Endothelial cell of umbilical vein (primary cell): ENCODE measurements around the gene SLC41A3. TPM values are rescaled to one million over a fixed set of nuclear protein-coding genes. Genes with fewer than 3 reads are reported as not detected.

Source experiments
- BruUV-seq: library from RNA; stranded (reverse); fragments of 400-500 nt; replicated peaks from 2 replicates; lab custom pipeline; 2021; lab: Mats Ljungman, UMichigan
- CTCF ChIA-PET: fragments of 300-600, 350-600 bp; sonication (Branson Sonifier 250); formaldehyde crosslinking; loops from one replicate; lab custom pipeline; 2021; ENCODE audit warnings: antibody characterized with exemption, inconsistent platforms; lab: Charles Lee
- POLR2A ChIA-PET: fragments of 300-600, 350-600 bp; sonication (Branson Sonifier 250); formaldehyde crosslinking; loops from one replicate; lab custom pipeline; 2021; ENCODE audit warnings: antibody characterized with exemption, inconsistent platforms; lab: Charles Lee
- DNase-seq: peaks from one replicate; pipeline ENCODE4 v3.0.0-alpha.2; 2011; ENCODE audit warnings: low read depth, low spot score
- FAIRE-seq: peaks from 2 replicates; lab custom pipeline; 2011; peaks lifted over from hg19 to GRCh38; lab: Jason Lieb, UNC
- H2AFZ ChIP-seq: 2 replicates; pipeline ENCODE4 v1.6.0; 2012; ENCODE audit warnings: low read depth, low read length, control low read depth, inconsistent platforms
- H3K27ac ChIP-seq: 2 replicates; pipeline ENCODE4 v1.5.1; 2011; ENCODE audit warnings: low read depth, mild to moderate bottlenecking, control low read depth, low read length, moderate library complexity; ENCODE audit not compliant: insufficient read depth
- H3K27me3 ChIP-seq, 2 experiments: 2 replicates each; pipeline versions ENCODE4 v1.6.0 to v1.6.1; 2011; ENCODE audit warnings: low read length in 2 of 2, mixed read lengths in 1 of 2; ENCODE audit not compliant: control insufficient read depth in 2 of 2, insufficient read depth in 2 of 2
- H3K36me3 ChIP-seq, 2 experiments: 2 replicates in 1 of 2; 3 replicates in 1 of 2; pipeline ENCODE4 v1.5.1; 2011; ENCODE audit warnings: low read length in 2 of 2, mild to moderate bottlenecking in 1 of 2, moderate library complexity in 1 of 2; ENCODE audit not compliant: control insufficient read depth in 2 of 2, insufficient read depth in 2 of 2; ENCODE audit errors: extremely low read depth in 1 of 2
- H3K4me1 ChIP-seq: 3 replicates; pipeline ENCODE4 v1.5.1; 2011; ENCODE audit warnings: mild to moderate bottlenecking, low read length; ENCODE audit not compliant: control insufficient read depth, insufficient read depth; ENCODE audit errors: extremely low read depth
- H3K4me2 ChIP-seq: 2 replicates; pipeline ENCODE4 v1.6.1; 2011; ENCODE audit warnings: low read length, control low read depth, mixed read lengths; ENCODE audit not compliant: insufficient read depth
- H3K4me3 ChIP-seq, 3 experiments: fragments of 200-600 bp in 1 of 3; sonication (generic), shearing (Covaris generic) in 1 of 3; replicated peaks in 1 of 3; 2 replicates each; pipeline ENCODE4 v1.5.1; 2011 to 2016; ENCODE audit warnings: control low read depth in 3 of 3, low read length in 3 of 3, mild to moderate bottlenecking in 2 of 3, inconsistent platforms in 1 of 3, low read depth in 1 of 3, moderate library complexity in 1 of 3; ENCODE audit not compliant: insufficient read depth in 1 of 3
- H3K79me2 ChIP-seq: 2 replicates; pipeline ENCODE4 v1.6.0; 2012; ENCODE audit warnings: low read length, inconsistent platforms; ENCODE audit not compliant: control insufficient read depth, insufficient read depth
- H3K9ac ChIP-seq: replicated peaks from 2 replicates; pipeline ENCODE3; 2011; ENCODE audit warnings: low read length, control low read depth; ENCODE audit not compliant: insufficient read depth; ENCODE audit errors: extremely low read depth
- H3K9me1 ChIP-seq: replicated peaks from 3 replicates; pipeline ENCODE4 v1.6.0; 2011; ENCODE audit warnings: mild to moderate bottlenecking, low read length; ENCODE audit not compliant: control insufficient read depth, insufficient read depth; ENCODE audit errors: extremely low read depth
- H3K9me3 ChIP-seq: replicated peaks from 2 replicates; pipeline ENCODE4 v1.5.1; 2012; ENCODE audit warnings: low read length, inconsistent platforms; ENCODE audit not compliant: control insufficient read depth, insufficient read depth
- H4K20me1 ChIP-seq: replicated peaks from 2 replicates; pipeline ENCODE3; 2011; ENCODE audit warnings: mild to moderate bottlenecking, low read length; ENCODE audit not compliant: control insufficient read depth, insufficient read depth; ENCODE audit errors: extremely low read depth
- EZH2 ChIP-seq: IDR thresholded peaks from 2 replicates; pipeline ENCODE4 v1.6.1; 2012; ENCODE audit warnings: borderline replicate concordance, low read depth, mild to moderate bottlenecking, moderate library complexity, low read length, inconsistent platforms; ENCODE audit not compliant: severe bottlenecking
- FOS ChIP-seq: IDR thresholded peaks from 2 replicates; pipeline ENCODE4 v1.6.1; 2011; ENCODE audit warnings: mild to moderate bottlenecking, low read length, moderate library complexity, borderline replicate concordance; ENCODE audit not compliant: insufficient read depth
- GATA2 ChIP-seq: IDR thresholded peaks from 2 replicates; pipeline ENCODE4 v1.7.0; 2011; ENCODE audit warnings: low read depth, mild to moderate bottlenecking, moderate library complexity, mixed read lengths, low read length; ENCODE audit not compliant: insufficient read length, insufficient read depth
- JUN ChIP-seq: IDR thresholded peaks from 2 replicates; pipeline ENCODE4 v1.6.1; 2011; ENCODE audit warnings: borderline replicate concordance, low read depth; ENCODE audit not compliant: insufficient read length, insufficient read depth
- MAX ChIP-seq: IDR thresholded peaks from 2 replicates; pipeline ENCODE4 v1.6.1; 2011; ENCODE audit not compliant: insufficient read depth, insufficient read length
- MYC ChIP-seq: IDR thresholded peaks from one replicate; pipeline ENCODE4 v1.6.1; 2011; ENCODE audit warnings: mild to moderate bottlenecking, low read depth, low read length
- POLR2A ChIP-seq: IDR thresholded peaks from 2 replicates; pipeline ENCODE4 v1.6.1; 2012; ENCODE audit warnings: low read depth, mild to moderate bottlenecking, control low read depth, low read length
- POLR2AphosphoS5 ChIP-seq: IDR thresholded peaks from 2 replicates; pipeline ENCODE4 v1.6.1; 2012; ENCODE audit warnings: low read depth, mild to moderate bottlenecking, control low read depth, low read length, moderate library complexity; ENCODE audit not compliant: insufficient read depth
- dilution Hi-C: fragments of 300-500 bp; cut with MboI; formaldehyde crosslinking; loops from one replicate; pipeline ENCODE4 v1.15.0; 2019; ENCODE audit warnings: low sequenced_read_pairs; ENCODE audit not compliant: extremely low pct_ligation_motif_present
- intact Hi-C: fragments of 100-400 bp; cut with micrococcal nuclease; formaldehyde crosslinking; loops from one replicate; pipeline ENCODE4 v1.10.0; 2022
- polyA plus RNA-seq, 4 experiments: library from polyadenylated mRNA; depleted of rRNA in 3 of 4; stranded (reverse) in 3 of 4; unstranded in 1 of 4; fragments of >200 nt; gene quantifications; 2 replicates each; pipeline versions ENCODE4 v1.2.1 to v1.2.3, GENCODE V29; 2011 to 2012; ENCODE audit warnings: missing spikeins in 1 of 4
- total RNA-seq: library from RNA; stranded (reverse); gene quantifications from 2 replicates; pipeline ENCODE4 v1.2.3, GENCODE V29; 2021
- TF ChIP-seq, protein P1 (sequence below), 2 donors: IDR thresholded peaks; 1 replicate in 1 of 2; 2 replicates in 1 of 2; pipeline ENCODE4 v1.5.1; 2011; ENCODE audit warnings: low read length in 2 of 2, mild to moderate bottlenecking in 2 of 2, moderate library complexity in 2 of 2, control low read depth in 1 of 2, inconsistent platforms in 1 of 2, low read depth in 1 of 2; ENCODE audit not compliant: insufficient read depth in 1 of 2; ENCODE audit errors: extremely low read depth in 1 of 2

The SLC41A3 gene
- total and polyA plus RNA-seq, 2 donors (not counting 3 experiments of a cell fraction or from before 2014, with no cell fraction given) = 52.5 to 118 TPM

DNA sequence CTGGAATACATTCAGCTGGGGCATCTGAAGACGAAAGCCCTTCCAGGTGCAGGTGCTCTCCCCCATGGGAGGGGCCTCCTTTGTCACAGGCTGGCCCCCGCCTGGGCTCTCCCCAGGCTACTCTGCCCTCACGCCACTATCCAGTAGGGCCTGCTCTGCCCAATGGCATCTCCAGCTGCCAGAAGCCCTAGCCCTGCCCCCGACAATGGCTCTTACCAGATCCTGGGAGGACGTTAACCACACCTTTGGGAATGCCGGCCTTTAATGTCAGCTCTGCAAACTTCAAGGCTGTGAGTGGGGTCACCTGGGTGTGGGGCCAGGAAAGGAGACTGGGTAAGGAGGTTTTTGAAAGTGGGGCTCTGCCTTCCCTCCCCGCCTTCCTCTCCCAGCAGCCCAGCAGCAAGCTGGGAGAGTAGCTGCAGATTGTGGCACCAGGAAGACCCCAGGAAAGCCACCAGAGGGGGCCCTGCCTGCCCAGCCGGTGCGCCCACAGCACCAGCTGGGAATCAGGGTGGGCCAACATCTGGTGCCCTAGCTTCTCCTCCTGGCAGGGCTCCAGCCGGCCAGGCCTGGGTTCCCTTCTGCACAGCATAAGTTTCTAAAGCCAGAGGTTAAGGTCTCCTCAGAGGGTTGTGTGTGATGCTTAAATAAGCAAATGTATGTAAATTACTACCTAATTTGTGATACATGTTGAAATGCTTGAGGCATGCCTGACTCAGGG lies 40.4 kb upstream of the SLC41A3 start:
- Histone ChIP-seq H3K27ac (no peak overlapping the region), H3K4me1 (peaks cover 2% of the 10 kb centered on the region), H4K20me1 (no peaks in the 10 kb centered on the region), H3K9me1 (no peaks in the 10 kb centered on the region), H3K9me3 (no peaks in the 10 kb centered on the region), H2AFZ (no peak overlapping the region), H3K4me2 (no peak overlapping the region), H3K36me3 (no peaks in the 10 kb centered on the region), H3K4me3 (no peak overlapping the region), H3K79me2 (no peaks in the 10 kb centered on the region), H3K27me3 (peaks cover 3 to 4% of the 10 kb centered on the region in 2 experiments), H3K9ac (no peak overlapping the region)
- dilution Hi-C loops = no loop called here
- intact Hi-C loops = no loop called here
- ChIA-PET POLR2A (no interaction called here), CTCF (interaction anchor here (1.3 kb wide), 1 partner anchor 10 kb away, joined by 3 read pairs; no protein-coding TSS in a partner anchor)
- DNase-seq = no peak
- no TSS peak for BruUV-seq
- no peak for FAIRE-seq
- no peak for TF ChIP-seq GATA2
- no peak for TF ChIP-seq EZH2
- TF ChIP-seq, protein P1, sequence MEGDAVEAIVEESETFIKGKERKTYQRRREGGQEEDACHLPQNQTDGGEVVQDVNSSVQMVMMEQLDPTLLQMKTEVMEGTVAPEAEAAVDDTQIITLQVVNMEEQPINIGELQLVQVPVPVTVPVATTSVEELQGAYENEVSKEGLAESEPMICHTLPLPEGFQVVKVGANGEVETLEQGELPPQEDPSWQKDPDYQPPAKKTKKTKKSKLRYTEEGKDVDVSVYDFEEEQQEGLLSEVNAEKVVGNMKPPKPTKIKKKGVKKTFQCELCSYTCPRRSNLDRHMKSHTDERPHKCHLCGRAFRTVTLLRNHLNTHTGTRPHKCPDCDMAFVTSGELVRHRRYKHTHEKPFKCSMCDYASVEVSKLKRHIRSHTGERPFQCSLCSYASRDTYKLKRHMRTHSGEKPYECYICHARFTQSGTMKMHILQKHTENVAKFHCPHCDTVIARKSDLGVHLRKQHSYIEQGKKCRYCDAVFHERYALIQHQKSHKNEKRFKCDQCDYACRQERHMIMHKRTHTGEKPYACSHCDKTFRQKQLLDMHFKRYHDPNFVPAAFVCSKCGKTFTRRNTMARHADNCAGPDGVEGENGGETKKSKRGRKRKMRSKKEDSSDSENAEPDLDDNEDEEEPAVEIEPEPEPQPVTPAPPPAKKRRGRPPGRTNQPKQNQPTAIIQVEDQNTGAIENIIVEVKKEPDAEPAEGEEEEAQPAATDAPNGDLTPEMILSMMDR (IDR thresholded peaks at IDR 0.05; ENCODE audit: extremely low read depth in 1 of 2, insufficient read depth in 1 of 2, low read depth in 1 of 2, low read length in 2 of 2) = no peak
- TF ChIP-seq MAX = no peak
- no peak for TF ChIP-seq POLR2A
- TF ChIP-seq FOS = no peak
- TF ChIP-seq JUN = no peak
- TF ChIP-seq POLR2AphosphoS5 = no peak
- no peak for TF ChIP-seq MYC
